Keratinocyte (primary cell): ENCODE measurements around the gene AANAT.

ENCODE experiments used
- EZH2 ChIP-seq: IDR thresholded peaks from one replicate; pipeline ENCODE4 v1.6.1; 2012; ENCODE audit warnings: inconsistent platforms, mild to moderate bottlenecking, low read length, moderate library complexity
- TF ChIP-seq, protein P1 (sequence below), 3 experiments: IDR thresholded peaks in 1 of 3; conservative IDR thresholded peaks in 1 of 3; optimal IDR thresholded peaks in 1 of 3; 2 replicates in 2 of 3; 3 replicates in 1 of 3; pipeline versions ENCODE3 to v1.5.1; 2011; ENCODE audit warnings: low read length in 3 of 3, mild to moderate bottlenecking in 3 of 3, moderate library complexity in 2 of 3, control low read depth in 1 of 3, inconsistent platforms in 1 of 3; ENCODE audit not compliant: insufficient read depth in 2 of 3; ENCODE audit errors: extremely low read depth in 1 of 3

DNA sequence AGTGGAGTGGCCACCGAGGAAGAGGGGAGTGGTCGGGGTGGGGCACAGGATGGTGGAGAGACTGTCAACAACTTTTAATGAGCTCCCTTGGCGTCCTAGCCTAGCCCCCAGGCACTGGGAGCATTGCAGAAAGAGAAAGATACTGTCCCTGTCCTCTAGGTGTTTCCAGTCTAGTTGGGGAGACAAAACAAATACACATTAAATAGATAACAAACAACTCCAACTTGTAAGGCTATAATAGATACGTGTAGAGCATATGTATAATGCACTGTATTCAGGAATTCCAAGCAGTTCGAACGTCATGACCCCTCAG is 14.0 kb upstream of the AANAT start:
- TF ChIP-seq, protein P1, sequence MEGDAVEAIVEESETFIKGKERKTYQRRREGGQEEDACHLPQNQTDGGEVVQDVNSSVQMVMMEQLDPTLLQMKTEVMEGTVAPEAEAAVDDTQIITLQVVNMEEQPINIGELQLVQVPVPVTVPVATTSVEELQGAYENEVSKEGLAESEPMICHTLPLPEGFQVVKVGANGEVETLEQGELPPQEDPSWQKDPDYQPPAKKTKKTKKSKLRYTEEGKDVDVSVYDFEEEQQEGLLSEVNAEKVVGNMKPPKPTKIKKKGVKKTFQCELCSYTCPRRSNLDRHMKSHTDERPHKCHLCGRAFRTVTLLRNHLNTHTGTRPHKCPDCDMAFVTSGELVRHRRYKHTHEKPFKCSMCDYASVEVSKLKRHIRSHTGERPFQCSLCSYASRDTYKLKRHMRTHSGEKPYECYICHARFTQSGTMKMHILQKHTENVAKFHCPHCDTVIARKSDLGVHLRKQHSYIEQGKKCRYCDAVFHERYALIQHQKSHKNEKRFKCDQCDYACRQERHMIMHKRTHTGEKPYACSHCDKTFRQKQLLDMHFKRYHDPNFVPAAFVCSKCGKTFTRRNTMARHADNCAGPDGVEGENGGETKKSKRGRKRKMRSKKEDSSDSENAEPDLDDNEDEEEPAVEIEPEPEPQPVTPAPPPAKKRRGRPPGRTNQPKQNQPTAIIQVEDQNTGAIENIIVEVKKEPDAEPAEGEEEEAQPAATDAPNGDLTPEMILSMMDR (optimal IDR thresholded peaks at IDR 0.05 in 1 of 3, IDR thresholded peaks at IDR 0.05 in 1 of 3, conservative IDR thresholded peaks at IDR 0.05 in 1 of 3; ENCODE audit: extremely low read depth in 1 of 3, insufficient read depth in 2 of 3, low read length in 3 of 3), result no peak
- TF ChIP-seq EZH2, result no peak
